Fibroblast of skin of right biceps (primary cell): Measurements from ENCODE around the gene ACP4.
"Not testable (repeated sequence)": the region's sequence is repeated elsewhere in the genome, so short reads cannot be mapped to it uniquely, and the experiment has no call there.

Experiments
- DNase-seq: peaks from one replicate; pipeline ENCODE4 v3.0.0-alpha.2; 2013

ACP4 gene, protein sequence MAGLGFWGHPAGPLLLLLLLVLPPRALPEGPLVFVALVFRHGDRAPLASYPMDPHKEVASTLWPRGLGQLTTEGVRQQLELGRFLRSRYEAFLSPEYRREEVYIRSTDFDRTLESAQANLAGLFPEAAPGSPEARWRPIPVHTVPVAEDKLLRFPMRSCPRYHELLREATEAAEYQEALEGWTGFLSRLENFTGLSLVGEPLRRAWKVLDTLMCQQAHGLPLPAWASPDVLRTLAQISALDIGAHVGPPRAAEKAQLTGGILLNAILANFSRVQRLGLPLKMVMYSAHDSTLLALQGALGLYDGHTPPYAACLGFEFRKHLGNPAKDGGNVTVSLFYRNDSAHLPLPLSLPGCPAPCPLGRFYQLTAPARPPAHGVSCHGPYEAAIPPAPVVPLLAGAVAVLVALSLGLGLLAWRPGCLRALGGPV

DNA sequence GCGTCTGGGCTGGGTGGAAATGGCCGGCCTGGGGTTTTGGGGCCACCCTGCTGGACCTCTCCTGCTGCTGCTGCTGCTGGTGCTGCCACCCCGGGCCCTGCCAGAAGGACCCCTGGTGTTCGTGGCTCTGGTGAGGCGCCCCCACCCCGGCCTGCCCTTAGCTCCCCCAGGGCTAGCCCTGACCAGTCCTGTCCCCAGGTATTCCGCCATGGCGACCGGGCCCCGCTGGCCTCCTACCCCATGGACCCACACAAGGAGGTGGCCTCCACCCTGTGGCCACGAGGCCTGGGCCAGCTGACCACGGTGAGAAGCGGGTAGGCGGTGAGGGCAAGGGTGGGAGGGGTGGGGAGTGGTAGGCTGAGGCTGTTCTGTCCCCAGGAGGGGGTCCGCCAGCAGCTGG lies at the start of gene ACP4:
ACP4 (plus strand) TSS at position 20 of the 400 bp plus-strand sequence; CDS start at position 20, 0 bp downstream.
- DNase-seq = no peak

DNA sequence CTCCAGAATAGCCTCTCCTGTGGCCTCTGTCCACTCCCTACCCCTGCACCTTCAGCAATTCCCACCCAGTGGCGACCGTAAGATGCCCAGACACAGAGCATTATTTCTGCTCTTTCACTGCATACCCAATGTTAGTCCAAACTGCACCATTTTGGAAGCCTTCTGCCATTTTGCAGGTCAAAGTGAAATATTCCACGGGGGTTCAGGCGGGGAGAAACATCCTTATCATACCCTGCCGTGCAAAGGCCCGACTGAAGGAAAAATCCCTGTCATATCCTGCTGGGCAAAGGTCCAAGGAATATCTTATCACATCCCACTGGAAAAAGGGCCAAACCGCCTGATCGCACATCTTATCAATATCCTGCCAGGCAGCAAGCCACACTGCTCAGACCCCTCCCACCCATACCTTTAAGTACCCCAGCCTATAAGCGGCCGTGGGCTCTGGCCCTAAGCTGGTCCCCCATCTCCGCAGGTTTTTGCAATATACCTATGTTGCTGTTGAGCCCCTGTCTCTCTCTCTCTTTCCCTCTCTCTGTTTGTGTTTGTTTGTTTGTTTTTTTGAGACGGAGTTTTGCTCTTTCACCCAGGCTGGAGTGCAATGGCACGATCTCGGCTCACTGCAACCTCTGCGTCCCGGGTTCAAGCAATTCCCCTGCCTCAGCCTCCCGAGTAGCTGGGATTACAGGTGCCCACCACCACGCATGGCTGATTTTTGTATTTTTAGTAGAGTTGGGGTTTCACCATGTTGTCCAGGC lies 48.9 kb upstream of the ACP4 start:
- DNase-seq = no peak

DNA sequence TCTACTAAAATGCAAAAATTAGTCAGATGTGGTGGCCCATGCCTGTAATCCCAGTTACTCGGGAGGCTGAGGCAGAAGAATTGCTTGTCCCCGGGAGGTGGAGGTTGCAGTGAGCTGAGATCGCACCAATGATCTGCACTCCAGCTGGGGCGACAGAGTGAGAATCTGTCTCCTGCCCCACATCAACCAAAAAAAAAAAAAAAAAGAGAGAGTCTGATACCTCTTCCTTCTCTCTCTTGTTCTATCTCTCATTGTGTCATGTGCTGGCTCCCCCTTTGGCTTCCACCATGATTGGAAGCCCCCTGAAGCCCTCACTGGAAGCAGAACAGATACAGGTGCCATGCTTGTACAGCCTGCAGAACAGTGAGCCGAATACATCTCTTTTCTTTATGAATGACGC lies 46.7 kb upstream of the ACP4 start:
- DNase-seq = no peak

DNA sequence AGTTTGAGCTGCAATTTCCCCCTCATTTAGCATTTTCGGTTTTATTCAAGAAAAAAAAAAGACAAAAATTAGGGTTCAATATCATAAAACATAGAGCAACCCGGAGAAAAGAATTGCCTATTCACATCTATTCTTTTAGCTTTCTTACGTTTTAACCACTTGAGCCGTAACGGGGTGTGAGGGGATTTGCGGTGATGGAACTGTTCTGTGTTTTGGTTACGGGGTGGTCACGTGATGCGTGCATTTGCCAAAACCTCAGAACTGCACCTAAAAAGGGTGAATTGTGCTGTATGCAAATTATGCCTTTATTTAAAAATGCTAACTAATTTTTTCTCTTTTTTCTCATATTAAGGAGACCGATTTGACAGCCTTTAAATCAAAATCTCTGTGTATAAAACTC lies 45.0 kb upstream of the ACP4 start:
- DNase-seq = no peak

DNA sequence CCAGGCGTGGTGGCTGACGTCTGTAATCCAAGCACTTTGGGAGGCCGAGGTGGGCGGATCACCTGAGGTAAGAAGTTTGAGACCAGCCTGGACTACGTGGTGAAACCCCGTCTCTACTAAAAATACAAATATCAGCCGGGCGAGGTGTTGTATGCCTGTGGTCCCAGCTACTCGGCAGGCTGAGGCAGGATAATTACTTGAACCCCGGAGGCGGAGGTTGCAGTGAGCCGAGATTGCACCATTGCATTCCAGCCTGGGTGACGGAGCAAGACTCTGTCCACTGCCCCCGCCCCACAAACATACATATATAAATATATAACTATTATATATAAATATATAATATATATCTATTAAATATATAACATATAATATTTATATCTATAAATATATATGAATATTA lies 43.1 kb upstream of the ACP4 start:
- DNase-seq = not testable (repeated sequence)

DNA sequence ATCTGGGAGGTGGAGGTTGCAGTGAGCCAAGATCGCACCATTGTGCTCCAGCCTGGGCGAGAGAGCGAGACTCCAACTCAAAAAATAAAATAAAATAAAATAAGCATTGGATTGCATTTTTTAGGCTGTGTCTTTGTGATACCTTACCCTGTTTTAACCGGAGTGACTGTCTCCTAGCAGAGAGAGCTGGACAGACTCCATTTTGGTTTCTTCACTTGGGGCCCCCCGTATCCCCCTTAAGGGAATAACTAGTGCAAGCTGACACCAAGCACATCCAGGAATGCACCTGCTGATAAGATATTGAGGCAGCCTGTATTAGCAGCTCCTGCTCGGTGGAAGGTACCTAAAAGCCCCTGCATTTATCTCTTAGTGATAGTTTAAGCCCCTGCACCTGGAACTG lies 40.7 kb upstream of the ACP4 start:
- no peak for DNase-seq

DNA sequence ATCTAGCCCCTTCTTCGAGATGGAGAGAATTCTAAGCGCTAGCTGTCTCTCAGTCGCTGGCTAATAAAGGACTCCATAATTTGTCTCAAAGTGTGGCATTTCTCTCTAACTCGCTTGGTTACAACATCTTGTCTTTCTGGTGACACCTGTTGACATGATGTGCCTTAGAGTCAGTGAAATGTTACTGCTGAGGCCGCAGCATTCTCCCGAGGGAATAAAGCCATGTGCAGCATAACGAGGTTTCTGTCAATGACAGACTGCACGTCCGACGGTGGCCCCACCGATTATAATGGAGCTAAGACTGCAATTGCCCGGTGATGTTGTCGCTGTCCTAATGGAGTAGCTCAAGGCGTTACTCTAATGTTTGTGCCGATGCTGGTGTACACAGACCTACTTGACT lies 40.2 kb upstream of the ACP4 start:
- no peak for DNase-seq

DNA sequence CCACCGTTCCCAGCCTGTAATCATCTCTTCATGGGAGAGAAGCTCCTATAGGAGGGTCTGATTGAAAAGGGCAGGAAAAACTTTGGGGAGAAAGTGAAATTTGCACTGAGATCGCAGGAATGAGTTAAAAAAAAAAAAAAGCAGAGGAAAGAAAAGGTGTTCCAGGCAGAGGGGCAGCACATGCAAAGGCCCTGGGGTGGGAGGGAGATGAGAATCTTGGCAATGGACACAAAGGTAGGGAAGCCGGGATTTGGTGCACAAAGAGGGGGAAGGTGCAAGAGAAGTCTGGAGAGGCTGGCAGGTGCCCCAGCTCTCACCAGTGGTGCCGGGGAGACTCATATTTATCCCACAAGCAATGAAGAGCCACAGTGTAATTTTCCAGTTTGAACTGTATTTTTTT lies 36.3 kb upstream of the ACP4 start:
- no peak for DNase-seq

DNA sequence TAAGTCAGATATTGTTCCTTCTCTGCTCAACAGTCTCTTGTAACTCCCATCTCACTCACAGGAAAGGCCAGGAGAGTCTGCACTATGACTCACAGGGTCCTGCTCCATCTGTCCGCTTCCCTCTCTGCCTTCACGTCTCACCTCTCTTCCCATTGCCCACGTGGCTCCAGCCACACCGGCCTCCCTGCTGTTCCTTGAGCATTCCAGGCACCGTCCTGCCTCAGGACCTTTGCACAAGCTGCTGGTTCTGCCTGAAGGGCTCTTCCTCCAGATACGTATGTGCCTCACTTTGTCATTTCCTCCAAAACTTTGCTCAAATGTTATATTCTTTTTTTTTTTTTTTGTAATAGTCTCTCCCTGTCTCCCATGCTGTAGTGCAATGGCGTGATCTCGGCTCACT lies 34.0 kb upstream of the ACP4 start:
- DNase-seq = not testable (repeated sequence)

DNA sequence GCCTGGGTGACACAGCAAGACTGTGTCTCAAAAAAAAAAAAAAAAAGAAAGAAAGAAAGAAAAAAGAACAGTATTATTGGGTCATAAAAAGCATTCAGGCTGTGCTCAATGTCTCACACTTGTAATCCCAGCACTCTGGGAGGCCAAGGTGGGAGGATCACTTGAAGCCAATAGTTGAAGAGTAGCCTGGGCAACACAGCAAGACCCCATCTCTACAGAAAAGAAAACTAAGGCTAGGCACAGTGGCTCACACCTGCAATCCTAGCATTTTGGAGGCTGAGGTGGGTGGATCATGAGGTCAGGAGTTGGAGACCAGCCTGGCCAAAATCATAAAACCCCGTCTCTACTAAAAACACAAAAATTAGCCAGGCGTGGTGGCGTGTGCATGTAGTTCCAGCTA lies 32.6 kb upstream of the ACP4 start:
- DNase-seq = not testable (repeated sequence)

DNA sequence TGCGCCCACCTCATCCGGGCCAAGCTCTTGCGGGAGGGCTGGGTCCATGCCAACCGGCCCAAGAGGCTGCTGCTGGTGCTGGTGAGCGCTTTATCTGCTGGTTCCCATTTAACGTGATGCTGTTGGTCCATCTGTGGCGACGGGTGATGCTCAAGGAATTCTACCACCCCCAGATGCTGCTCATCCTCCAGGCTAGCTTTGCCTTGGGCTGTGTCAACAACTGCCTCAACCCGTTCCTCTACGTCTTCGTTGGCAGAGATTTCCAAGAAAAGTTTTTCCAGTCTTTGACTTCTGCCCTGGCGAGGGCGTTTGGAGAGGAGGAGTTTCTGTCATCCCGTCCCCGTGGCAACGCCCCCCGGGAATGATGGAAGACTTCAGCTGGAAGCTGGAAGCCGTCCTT lies 31.1 kb upstream of the ACP4 start:
- not testable (repeated sequence) for DNase-seq

DNA sequence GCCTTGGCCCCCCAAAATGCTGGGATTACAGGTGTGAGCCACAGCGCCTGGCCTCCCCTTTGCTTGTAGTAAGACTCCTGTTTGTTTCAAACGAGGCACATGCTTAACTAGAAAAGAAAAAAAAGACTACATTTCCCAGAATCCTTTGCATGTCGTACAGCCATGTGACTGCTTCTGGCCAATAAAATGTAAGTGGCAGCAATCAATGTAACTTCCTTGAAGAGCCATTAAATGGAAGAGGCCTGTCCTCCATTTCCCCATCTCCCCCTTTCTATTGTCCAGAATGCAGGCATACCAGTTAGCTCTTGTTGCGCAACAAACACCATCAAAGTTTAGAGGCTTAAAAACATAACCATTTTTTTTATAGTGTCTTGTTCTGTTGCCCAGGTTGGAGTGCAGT lies 30.3 kb upstream of the ACP4 start:
- peak; percentile 16 for DNase-seq

DNA sequence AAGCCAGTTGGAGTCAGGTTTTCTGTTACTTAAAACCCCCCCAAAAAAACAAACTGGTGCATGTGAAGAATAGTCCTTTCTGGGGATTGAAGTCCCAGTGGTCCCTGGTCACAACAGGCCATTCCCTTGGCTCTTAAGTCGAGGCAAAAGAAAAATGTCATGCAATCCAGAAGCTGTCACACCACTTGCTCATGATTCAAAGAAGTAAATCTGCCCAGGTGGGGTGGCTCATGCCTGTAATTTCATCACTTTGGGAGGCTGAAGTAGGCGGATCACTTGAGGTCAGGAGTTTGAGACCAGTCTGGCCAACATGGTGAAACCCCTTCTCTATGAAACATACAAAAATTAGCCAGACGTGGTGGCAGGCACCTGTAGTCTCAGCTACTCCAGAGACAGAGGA lies 28.7 kb upstream of the ACP4 start:
- not testable (repeated sequence) for DNase-seq

DNA sequence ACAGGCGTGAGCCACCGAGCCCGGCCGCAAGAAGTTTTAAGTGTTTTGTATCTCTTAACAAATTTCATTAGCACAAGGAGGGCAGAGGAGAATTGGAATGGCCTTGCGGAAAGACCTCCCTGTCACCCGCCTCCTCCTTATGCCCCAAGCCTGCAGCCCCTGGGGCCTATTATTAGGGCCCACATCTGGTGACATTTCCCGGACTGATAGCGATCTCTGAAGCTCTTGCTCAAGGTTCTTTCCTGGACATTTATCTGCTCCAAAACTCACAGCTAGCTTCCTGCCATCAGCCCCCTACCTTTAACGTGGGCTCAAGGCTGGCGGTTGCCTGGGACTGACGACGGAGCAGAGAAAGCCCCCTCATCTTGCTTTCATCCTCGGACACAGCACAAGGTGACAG lies 26.7 kb upstream of the ACP4 start:
- DNase-seq = not testable (repeated sequence)

DNA sequence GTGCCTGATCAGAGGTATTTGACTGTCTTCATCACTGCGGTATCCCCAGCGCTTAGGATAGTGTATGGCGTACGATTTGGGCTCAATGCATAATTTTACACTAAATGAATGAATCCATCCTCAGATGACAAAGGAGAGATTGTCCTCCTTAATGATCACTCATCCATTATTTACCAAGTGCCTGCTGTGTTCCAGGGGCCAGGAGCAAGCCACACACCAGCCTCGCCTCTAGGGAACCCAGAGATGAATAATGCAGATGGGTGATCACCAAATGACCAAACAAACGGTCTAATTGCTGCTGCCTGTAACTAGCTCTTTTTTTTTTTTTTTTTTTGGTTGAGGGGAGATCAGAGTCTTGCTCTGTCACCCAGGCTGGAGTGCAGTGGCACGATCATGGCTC lies 25.8 kb upstream of the ACP4 start:
- no peak for DNase-seq

DNA sequence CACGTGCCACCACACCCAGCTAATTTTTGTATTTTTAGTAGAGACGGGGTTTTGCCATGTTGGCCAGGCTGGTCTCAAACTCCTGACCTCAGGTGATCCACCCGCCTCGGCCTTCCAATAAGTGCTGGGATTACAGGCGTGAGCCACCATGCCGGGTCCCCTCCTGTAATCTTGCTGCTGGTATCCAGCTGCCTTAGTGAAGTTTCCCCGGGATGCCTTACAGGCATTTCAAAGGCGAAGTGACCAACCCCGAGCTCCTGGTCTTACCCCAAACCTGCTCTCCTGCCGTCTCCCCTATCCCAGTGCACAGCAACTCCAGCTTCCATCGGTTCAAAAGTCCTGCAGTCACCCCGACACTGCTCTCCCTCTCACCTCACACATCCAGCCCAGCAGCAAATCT lies 23.5 kb upstream of the ACP4 start:
- DNase-seq = not testable (repeated sequence)

DNA sequence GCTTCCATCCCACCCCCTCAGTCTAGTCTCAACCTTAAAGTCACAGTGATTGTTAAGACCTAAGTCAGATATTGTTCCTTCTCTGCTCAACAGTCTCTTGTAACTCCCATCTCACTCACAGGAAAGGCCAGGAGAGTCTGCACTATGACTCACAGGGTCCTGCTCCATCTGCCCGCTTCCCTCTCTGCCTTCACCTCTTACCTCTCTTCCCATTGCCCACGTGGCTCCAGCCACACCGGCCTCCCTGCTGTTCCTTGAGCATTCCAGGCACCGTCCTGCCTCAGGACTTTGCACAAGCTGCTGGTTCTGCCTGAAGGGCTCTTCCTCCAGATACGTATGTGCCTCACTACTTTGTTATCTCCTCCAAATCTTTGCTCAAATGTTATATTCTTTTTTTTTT lies 23.0 kb upstream of the ACP4 start:
- not testable (repeated sequence) for DNase-seq

DNA sequence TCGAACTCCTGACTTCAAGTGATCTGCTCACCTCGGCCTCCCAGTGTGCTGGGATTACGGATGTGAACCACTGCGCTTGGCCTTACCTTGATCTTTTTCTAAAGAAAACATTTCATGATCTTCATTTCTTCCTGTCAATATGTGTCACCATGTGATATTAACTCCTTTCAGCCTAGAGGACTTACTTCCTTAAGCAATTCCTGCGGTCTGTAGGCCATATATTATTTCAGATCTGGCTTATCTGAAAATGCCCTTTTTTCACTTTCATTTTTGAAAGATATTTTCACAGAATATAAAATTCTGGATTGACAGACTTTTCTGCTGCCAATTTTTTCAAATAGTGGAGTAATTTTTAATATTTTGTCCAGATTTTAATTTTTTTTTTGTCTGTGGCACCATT lies 21.9 kb upstream of the ACP4 start:
- no peak for DNase-seq

DNA sequence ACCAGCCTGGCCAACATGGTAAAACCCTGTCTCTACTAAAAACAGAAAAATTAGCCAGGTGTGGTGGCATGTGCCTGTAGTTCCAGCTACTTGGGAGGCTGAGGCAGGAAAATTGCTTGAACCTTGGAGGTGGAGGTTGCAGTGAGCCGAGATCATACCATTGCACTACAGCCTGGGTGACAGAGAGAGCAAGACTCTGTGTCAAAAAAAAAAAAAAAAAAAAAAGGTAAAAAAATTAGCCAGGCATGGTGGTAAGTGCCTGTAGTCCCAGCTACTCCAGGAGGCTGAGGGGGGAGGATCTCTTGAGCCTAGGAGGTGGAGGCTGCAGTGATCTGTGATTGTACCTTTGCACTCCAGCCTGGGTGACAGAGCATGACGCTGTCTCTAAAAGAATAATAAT lies 20.1 kb upstream of the ACP4 start, which contains the start of gene GPR32:
GPR32 (plus strand) TSS at position 301 of the 400 bp plus-strand sequence. CDS start 137 bp downstream, outside the sequence.
- DNase-seq = not testable (repeated sequence)

DNA sequence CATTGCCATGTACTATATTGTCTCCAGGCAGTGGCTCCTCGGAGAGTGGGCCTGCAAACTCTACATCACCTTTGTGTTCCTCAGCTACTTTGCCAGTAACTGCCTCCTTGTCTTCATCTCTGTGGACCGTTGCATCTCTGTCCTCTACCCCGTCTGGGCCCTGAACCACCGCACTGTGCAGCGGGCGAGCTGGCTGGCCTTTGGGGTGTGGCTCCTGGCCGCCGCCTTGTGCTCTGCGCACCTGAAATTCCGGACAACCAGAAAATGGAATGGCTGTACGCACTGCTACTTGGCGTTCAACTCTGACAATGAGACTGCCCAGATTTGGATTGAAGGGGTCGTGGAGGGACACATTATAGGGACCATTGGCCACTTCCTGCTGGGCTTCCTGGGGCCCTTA lies 19.3 kb upstream of the ACP4 start:
- no peak for DNase-seq

DNA sequence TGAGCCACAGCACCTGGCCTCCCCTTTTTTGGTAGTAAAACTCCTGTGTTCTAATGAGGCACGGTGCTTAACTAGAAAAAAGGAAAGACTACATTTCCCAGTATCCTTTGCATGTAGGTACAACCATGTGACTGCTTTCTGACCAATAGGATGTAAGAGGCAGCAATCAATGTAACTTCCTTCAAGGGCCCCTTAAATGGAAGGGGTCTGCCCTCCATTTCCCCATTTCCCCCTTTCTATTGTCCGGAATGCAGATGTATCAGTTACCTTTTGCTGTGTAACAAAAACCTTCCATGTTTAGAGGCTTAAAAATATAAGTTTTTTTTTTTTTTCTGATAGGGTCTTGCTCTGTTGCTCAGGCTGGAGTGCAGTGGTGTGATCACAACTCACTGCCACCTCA lies 17.7 kb upstream of the ACP4 start:
- no peak for DNase-seq

DNA sequence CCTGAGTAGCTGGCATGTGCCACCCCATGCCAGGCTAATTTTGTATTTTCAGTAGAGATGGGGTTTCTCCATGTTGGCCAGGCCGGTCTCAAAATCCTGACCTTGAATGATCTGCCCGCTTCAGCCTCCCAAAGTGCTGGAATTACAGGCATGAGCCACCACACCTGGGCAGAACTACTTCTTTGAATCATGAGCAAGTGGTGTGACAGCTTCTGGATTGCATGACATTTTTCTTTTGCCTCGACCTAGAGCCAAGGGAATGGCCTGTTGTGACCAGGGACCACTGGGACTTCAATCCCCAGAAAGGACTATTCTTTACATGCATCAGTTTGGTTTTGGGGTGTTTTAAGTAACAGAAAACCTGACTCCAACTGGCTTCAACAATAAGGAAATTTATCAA lies 17.3 kb upstream of the ACP4 start:
- not testable (repeated sequence) for DNase-seq

DNA sequence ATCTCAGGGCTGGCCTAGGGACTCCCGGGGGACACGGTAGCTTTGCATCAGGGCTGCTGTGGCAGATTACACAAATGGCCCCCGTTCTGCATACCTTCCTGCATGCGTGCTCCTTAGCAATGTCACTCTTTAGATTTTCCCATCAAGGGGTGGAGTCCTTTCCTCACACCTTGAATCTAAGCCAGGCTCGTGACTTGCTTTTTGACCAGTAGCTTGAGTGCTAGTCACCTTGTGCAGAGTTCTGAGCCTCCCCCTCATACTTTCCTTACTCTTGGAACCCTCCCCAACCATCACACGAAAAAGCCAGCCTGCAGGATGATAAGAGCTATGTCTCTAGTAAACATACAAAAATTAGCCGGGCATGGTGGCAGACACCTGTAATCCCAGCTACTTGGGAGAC lies 16.8 kb upstream of the ACP4 start:
- not testable (repeated sequence) for DNase-seq

DNA sequence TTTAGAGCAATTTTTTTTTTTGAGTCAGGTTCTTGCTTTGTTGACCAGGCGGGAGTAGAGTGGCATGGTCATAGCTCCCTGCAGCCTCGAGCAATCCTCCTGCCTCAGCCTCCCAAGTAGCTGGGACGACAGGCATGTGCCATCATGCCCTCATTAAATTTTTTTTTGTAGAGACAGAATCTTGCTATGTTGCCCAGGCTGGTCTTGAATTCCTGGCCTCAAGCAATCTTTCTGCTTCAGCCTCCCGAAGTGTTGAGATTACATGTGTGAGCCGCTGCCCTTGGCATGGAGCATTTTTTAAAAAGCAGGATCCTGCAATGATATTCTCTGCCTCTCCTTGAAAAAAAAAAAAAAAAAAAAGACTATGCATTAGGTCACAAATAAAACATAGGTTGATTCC lies 14.1 kb upstream of the ACP4 start:
- DNase-seq = no peak
